ENCODE measurements around the gene TYMP. TPM values are rescaled to one million over a fixed set of nuclear protein-coding genes. Genes with fewer than 3 reads are reported as not detected.

The TYMP gene
- total and polyA plus RNA-seq, 5 donors: 14.6 to 35.5 (median 19.0) TPM

- intact Hi-C loops (cut with DNase I): no loop called here
- DNase-seq (peak in 1 of 3 donors; percentile 11), ATAC-seq (no peak)
- Histone ChIP-seq H3K4me3 (ENCODE audit: low read length) (no peak within 1 kb of the TSS), H3K4me1 (ENCODE audit: control insufficient read depth, insufficient read depth, low read length) (no peaks in the 10 kb centered on the region), H3K9me3 (ENCODE audit: control insufficient read depth, low read length) (no peaks in the 10 kb centered on the region), H3K27ac (ENCODE audit: low read length) (no peak within 1 kb of the TSS), H3K27me3 (ENCODE audit: control insufficient read depth, insufficient read depth) (no peaks in the 10 kb centered on the region)
- WGBS: 64% methylated on average over 23 of the region's 23 CpGs
These were observed 43.1 kb downstream of the TYMP start, which contains the start of gene MIOX for GRCh38 chr22:50486561-50487289. MIOX (plus strand) TSS chr22:50486859; CDS start chr22:50486898, 39 bp downstream.

GRCh38 chr22:50485221-50486131, 44.3 kb downstream of the TYMP start:
- 63% methylated on average over 29 of the region's 29 CpGs for WGBS
- H3K9me3 ChIP-seq (ENCODE audit: control insufficient read depth, low read length): no peaks in the 10 kb centered on the region
- H3K4me1 ChIP-seq (ENCODE audit: control insufficient read depth, insufficient read depth, low read length): no peaks in the 10 kb centered on the region
- peak in 1 of 3 donors; percentile 49 for DNase-seq
- H3K4me3 ChIP-seq (ENCODE audit: low read length): no peak overlapping the region
- no peaks in the 10 kb centered on the region for H3K27me3 ChIP-seq (ENCODE audit: control insufficient read depth, insufficient read depth)
- no peak for ATAC-seq
- H3K27ac ChIP-seq (ENCODE audit: low read length): no peak overlapping the region
- intact Hi-C loops (cut with DNase I): no loop called here

GRCh38 chr22:50483977-50484853, 45.6 kb downstream of the TYMP start:
- Histone ChIP-seq H3K27me3 (ENCODE audit: control insufficient read depth, insufficient read depth) (no peaks in the 10 kb centered on the region), H3K4me1 (ENCODE audit: control insufficient read depth, insufficient read depth, low read length) (no peaks in the 10 kb centered on the region), H3K4me3 (ENCODE audit: low read length) (no peak overlapping the region), H3K27ac (ENCODE audit: low read length) (no peak overlapping the region), H3K9me3 (ENCODE audit: control insufficient read depth, low read length) (no peaks in the 10 kb centered on the region)
- intact Hi-C loops (cut with DNase I): no loop called here
- no peak for ATAC-seq
- DNase-seq: peak in 1 of 3 donors; percentile 48
- 85% methylated on average over 31 of the region's 31 CpGs for WGBS

- no peaks in the 10 kb centered on the region for H3K27me3 ChIP-seq (ENCODE audit: control insufficient read depth, insufficient read depth)
- no peaks in the 10 kb centered on the region for H3K9me3 ChIP-seq (ENCODE audit: control insufficient read depth, low read length)
- intact Hi-C loops (cut with DNase I): no loop called here
- no peaks in the 10 kb centered on the region for H3K4me1 ChIP-seq (ENCODE audit: control insufficient read depth, insufficient read depth, low read length)
- no peak for ATAC-seq
- no peak overlapping the region for H3K4me3 ChIP-seq (ENCODE audit: low read length)
- H3K27ac ChIP-seq (ENCODE audit: low read length): no peak overlapping the region
- DNase-seq: peak in 1 of 3 donors; percentile 31
- 89% methylated on average over 8 of the region's 8 CpGs for WGBS
These were observed 46.3 kb downstream of the TYMP start for GRCh38 chr22:50483556-50483955.

GRCh38 chr22:50483106-50483505, 46.7 kb downstream of the TYMP start:
- Histone ChIP-seq H3K4me1 (ENCODE audit: control insufficient read depth, insufficient read depth, low read length) (no peaks in the 10 kb centered on the region), H3K4me3 (ENCODE audit: low read length) (no peak overlapping the region), H3K27ac (ENCODE audit: low read length) (no peak overlapping the region), H3K9me3 (ENCODE audit: control insufficient read depth, low read length) (no peaks in the 10 kb centered on the region), H3K27me3 (ENCODE audit: control insufficient read depth, insufficient read depth) (no peaks in the 10 kb centered on the region)
- intact Hi-C loops (cut with DNase I): no loop called here
- 87% methylated on average over 10 of the region's 10 CpGs for WGBS
- ATAC-seq (no peak), DNase-seq (peak in 1 of 3 donors; percentile 13)

- no peaks in the 10 kb centered on the region for H3K4me1 ChIP-seq (ENCODE audit: control insufficient read depth, insufficient read depth, low read length)
- intact Hi-C loops (cut with DNase I): no loop called here
- peak in 2 of 3 donors; percentile 58 to 63 for DNase-seq
These were observed 47.4 kb downstream of the TYMP start for GRCh38 chr22:50482107-50483074.

GRCh38 chr22:50481440-50482106, 48.2 kb downstream of the TYMP start, which contains the start of gene ADM2:
ADM2 (plus strand) TSS chr22:50481543; CDS start chr22:50481848, 305 bp downstream.
- H3K4me1 ChIP-seq (ENCODE audit: control insufficient read depth, insufficient read depth, low read length): no peaks in the 10 kb centered on the region
- WGBS: 3% methylated on average over 70 of the region's 70 CpGs
- peak within 1 kb of the TSS; percentile 57 for H3K4me3 ChIP-seq (ENCODE audit: low read length)
- H3K27me3 ChIP-seq (ENCODE audit: control insufficient read depth, insufficient read depth): no peaks in the 10 kb centered on the region
- H3K9me3 ChIP-seq (ENCODE audit: control insufficient read depth, low read length): no peaks in the 10 kb centered on the region
- no peak within 1 kb of the TSS for H3K27ac ChIP-seq (ENCODE audit: low read length)
- intact Hi-C loops (cut with DNase I): no loop called here
- peak in 2 of 3 donors; percentile 70 to 75 for DNase-seq
- ATAC-seq: peak; percentile 27 to 45

More at GRCh38 chr22:50482107-50483074, 47.4 kb downstream of the TYMP start:
- WGBS: 63% methylated on average over 35 of the region's 35 CpGs
- Histone ChIP-seq H3K9me3 (ENCODE audit: control insufficient read depth, low read length) (no peaks in the 10 kb centered on the region), H3K4me3 (ENCODE audit: low read length) (no peak overlapping the region), H3K27me3 (ENCODE audit: control insufficient read depth, insufficient read depth) (no peaks in the 10 kb centered on the region), H3K27ac (ENCODE audit: low read length) (no peak overlapping the region)
- peak in 1 of 2 donors; percentile 4 for ATAC-seq

GRCh38 chr22:50481045-50481439, 48.8 kb downstream of the TYMP start:
- peak overlapping the region; percentile 57 for H3K4me3 ChIP-seq (ENCODE audit: low read length)
- ATAC-seq: peak in 1 of 2 donors; percentile 4
- intact Hi-C loops (cut with DNase I): no loop called here
- H3K27ac ChIP-seq (ENCODE audit: low read length): no peak overlapping the region
- WGBS: 4% methylated on average over 45 of the region's 45 CpGs
- H3K27me3 ChIP-seq (ENCODE audit: control insufficient read depth, insufficient read depth): no peaks in the 10 kb centered on the region
- peak in 2 of 3 donors; percentile 53 to 57 for DNase-seq
- H3K9me3 ChIP-seq (ENCODE audit: control insufficient read depth, low read length): no peaks in the 10 kb centered on the region
- no peaks in the 10 kb centered on the region for H3K4me1 ChIP-seq (ENCODE audit: control insufficient read depth, insufficient read depth, low read length)

GRCh38 chr22:50479721-50480120, 50.1 kb downstream of the TYMP start:
- DNase-seq (no peak), ATAC-seq (no peak)
- intact Hi-C loops (cut with DNase I): no loop called here
- Histone ChIP-seq H3K27me3 (ENCODE audit: control insufficient read depth, insufficient read depth) (no peaks in the 10 kb centered on the region), H3K9me3 (ENCODE audit: control insufficient read depth, low read length) (no peaks in the 10 kb centered on the region), H3K4me1 (ENCODE audit: control insufficient read depth, insufficient read depth, low read length) (no peaks in the 10 kb centered on the region), H3K27ac (ENCODE audit: low read length) (no peak overlapping the region), H3K4me3 (ENCODE audit: low read length) (no peak overlapping the region)
- WGBS: 68% methylated on average over 11 of the region's 11 CpGs
